ENCODE results near the gene TMEM184A. TPM values are rescaled to one million over a fixed set of nuclear protein-coding genes. Genes with fewer than 3 reads are reported as not detected.

TMEM184A gene
- total and polyA plus RNA-seq, 2 of the 13 experiments (the other 11 are each of a cell fraction or from before 2014, with no cell fraction given) = 9.5 to 20.4 TPM

DNA sequence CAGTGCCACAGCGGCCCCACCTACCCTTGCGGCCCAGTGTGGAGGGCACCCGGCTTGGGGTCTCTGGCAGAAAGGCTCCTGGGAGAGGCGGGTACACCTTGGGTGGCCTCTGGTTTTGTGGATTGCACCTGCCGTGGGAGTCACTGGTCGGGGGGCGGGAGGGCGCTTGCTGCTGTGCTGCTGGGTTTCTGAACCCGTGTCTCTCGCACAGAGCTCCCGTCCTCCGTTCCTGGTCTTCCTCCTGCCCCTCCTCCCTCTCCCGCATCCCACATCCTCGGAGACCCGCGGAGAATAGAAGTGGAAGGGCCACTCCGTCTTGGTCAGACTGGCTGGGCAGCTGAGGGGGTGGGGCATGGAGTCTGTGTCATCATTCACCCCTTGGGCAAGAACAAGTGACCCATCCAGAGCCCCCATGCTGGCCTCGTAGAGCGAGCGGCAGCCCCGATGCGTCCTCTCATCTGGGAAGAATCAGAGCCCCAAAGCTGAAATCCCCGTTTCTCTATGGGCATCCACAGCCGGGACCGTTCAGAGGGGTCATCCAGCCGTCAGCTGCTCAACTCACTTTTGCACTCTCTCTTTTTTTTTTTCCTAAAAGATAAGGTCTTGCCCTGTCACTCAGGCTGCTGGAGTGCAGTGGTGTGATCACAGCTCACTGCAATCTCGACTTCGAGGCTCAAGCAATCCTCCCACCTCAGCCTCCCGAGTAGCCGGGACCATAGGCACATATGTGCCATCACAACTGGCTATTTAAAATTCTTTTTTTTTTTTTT lies 21.5 kb downstream of the TMEM184A start:
- intact Hi-C loops (cut with micrococcal nuclease; ENCODE audit: unreplicated experiment) (no loop called here), in situ Hi-C loops (cut with HindIII; ENCODE audit: extremely low pct_ligation_motif_present, low pct_unique_long_range_greater_than_20kb) (no loop called here)
- Histone ChIP-seq H3K4me1 (ENCODE audit: insufficient read depth, low read length) (peaks cover 69% of the 10 kb centered on the region), H3K9me3 (ENCODE audit: low read length) (no peaks in the 10 kb centered on the region), H3K27ac (ENCODE audit: extremely low read length, insufficient read depth, low read length) (no peak overlapping the region), H3K27me3 (ENCODE audit: control insufficient read depth in 1 of 2, insufficient read depth in 2 of 2, low read length in 2 of 2) (no peaks in the 10 kb centered on the region; a peak in 1 of 5 replicates), H4K20me1 (ENCODE audit: insufficient read depth, low read length) (peaks cover 15% of the 10 kb centered on the region; the same call in 1 of the 2 replicates), H3K4me2 (ENCODE audit: low read depth, low read length) (no peak overlapping the region), H3K4me3 (replicated peaks in 1 of 3; ENCODE audit: insufficient read depth in 1 of 3, low read depth in 2 of 3, low read length in 3 of 3) (no peak overlapping the region; a peak in 1 of 6 replicates), H3K9ac (ENCODE audit: insufficient read depth, low read depth, low read length) (no peak overlapping the region), H3K36me3 (replicated peaks in 1 of 2; ENCODE audit: control insufficient read depth in 1 of 2, insufficient read depth in 2 of 2, low read length in 2 of 2) (peaks cover 7 to 10% of the 10 kb centered on the region in 2 experiments; a peak in 3 of 5 replicates), H2AFZ (ENCODE audit: low read length) (no peak overlapping the region), H3K79me2 (ENCODE audit: insufficient read depth, low read length) (peaks cover 62% of the 10 kb centered on the region)
- ChIA-PET POLR2A (interaction anchor here (1.6 to 7.0 kb wide), 2 partner anchors 19 to 22 kb away, joined by 6 to 108 read pairs; partner anchors contain the start of gene TMEM184A), CTCF (ENCODE audit: low intra/inter-chr PET ratio, low total read pairs) (no interaction called here)
- BruUV-seq (replicated peaks) = no TSS peak
- no peak for FAIRE-seq
- no peak for ATAC-seq
- TF ChIP-seq, protein P1, sequence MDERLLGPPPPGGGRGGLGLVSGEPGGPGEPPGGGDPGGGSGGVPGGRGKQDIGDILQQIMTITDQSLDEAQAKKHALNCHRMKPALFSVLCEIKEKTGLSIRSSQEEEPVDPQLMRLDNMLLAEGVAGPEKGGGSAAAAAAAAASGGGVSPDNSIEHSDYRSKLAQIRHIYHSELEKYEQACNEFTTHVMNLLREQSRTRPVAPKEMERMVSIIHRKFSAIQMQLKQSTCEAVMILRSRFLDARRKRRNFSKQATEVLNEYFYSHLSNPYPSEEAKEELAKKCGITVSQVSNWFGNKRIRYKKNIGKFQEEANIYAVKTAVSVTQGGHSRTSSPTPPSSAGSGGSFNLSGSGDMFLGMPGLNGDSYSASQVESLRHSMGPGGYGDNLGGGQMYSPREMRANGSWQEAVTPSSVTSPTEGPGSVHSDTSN (CRISPR knock-in tag; IDR thresholded peaks at IDR 0.05) = no peak
- TF ChIP-seq, protein P2, sequence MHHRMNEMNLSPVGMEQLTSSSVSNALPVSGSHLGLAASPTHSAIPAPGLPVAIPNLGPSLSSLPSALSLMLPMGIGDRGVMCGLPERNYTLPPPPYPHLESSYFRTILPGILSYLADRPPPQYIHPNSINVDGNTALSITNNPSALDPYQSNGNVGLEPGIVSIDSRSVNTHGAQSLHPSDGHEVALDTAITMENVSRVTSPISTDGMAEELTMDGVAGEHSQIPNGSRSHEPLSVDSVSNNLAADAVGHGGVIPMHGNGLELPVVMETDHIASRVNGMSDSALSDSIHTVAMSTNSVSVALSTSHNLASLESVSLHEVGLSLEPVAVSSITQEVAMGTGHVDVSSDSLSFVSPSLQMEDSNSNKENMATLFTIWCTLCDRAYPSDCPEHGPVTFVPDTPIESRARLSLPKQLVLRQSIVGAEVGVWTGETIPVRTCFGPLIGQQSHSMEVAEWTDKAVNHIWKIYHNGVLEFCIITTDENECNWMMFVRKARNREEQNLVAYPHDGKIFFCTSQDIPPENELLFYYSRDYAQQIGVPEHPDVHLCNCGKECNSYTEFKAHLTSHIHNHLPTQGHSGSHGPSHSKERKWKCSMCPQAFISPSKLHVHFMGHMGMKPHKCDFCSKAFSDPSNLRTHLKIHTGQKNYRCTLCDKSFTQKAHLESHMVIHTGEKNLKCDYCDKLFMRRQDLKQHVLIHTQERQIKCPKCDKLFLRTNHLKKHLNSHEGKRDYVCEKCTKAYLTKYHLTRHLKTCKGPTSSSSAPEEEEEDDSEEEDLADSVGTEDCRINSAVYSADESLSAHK (CRISPR knock-in tag; IDR thresholded peaks at IDR 0.05; ENCODE audit: borderline replicate concordance) = no peak
- TF ChIP-seq TEAD2 (CRISPR knock-in tag; IDR thresholded peaks at IDR 0.05) (no peak), HNRNPL (IDR thresholded peaks at IDR 0.05; ENCODE audit: low read depth, low read length) (0 out of 2 replicates have a peak, but pooled peaks have one; percentile 1), EHMT2 (IDR thresholded peaks at IDR 0.05; ENCODE audit: borderline replicate concordance, low read depth, low read length) (no peak), AGO2 (optimal IDR thresholded peaks at IDR 0.05; ENCODE audit: low read depth, low read length) (peak; percentile 63)
- WGBS (ENCODE audit: low lambda C conversion rate) = 94% methylated on average over 19 of the region's 30 CpGs
- DNase-seq (ENCODE audit: low spot score) = no peak

All from HepG2 (cell line).